DND-41 (cell line): ENCODE results near the gene POLE4.

Source experiments
- ATAC-seq: fragments of 200-7000 bp; cut with Tn5 transposase; 3 replicates; pipeline ENCODE4 v1.9.1; 2021; ENCODE audit warnings: low read depth; ENCODE audit not compliant: insufficient read depth
- DNase-seq: peaks from one replicate; pipeline ENCODE4 v3.0.0-alpha.2; 2020
- H2AFZ ChIP-seq: 2 replicates; pipeline ENCODE4 v1.6.0; 2012; ENCODE audit warnings: low read depth, low read length
- H3K27ac ChIP-seq: 2 replicates; pipeline ENCODE4 v1.5.1; 2012; ENCODE audit warnings: low read length, inconsistent platforms
- H3K27me3 ChIP-seq: fragments of 200-600 bp; sonication (generic); 2 replicates; pipeline ENCODE4 v1.6.0; 2012; ENCODE audit warnings: low read length, mild to moderate bottlenecking, inconsistent platforms; ENCODE audit not compliant: insufficient read depth, poor library complexity
- H3K36me3 ChIP-seq: 2 replicates; pipeline ENCODE4 v1.5.1; 2012; ENCODE audit warnings: low read length, inconsistent platforms; ENCODE audit not compliant: insufficient read depth
- H3K4me1 ChIP-seq: 2 replicates; pipeline ENCODE4 v1.5.1; 2012; ENCODE audit warnings: mild to moderate bottlenecking, low read length; ENCODE audit not compliant: insufficient read depth
- H3K4me2 ChIP-seq: 2 replicates; pipeline ENCODE4 v1.6.0; 2012; ENCODE audit warnings: mild to moderate bottlenecking, moderate library complexity, low read length, inconsistent platforms; ENCODE audit not compliant: insufficient read depth
- H3K4me3 ChIP-seq, 2 experiments: fragments of 200-600 bp in 1 of 2; shearing (Covaris generic) in 1 of 2; 2 replicates each; pipeline ENCODE4 v1.5.1; 2012 to 2016; ENCODE audit warnings: inconsistent platforms in 2 of 2, low read length in 2 of 2, mild to moderate bottlenecking in 2 of 2, low read depth in 1 of 2, moderate library complexity in 1 of 2
- H3K79me2 ChIP-seq: 2 replicates; pipeline ENCODE4 v1.6.0; 2012; ENCODE audit warnings: low read length, inconsistent platforms; ENCODE audit not compliant: insufficient read depth
- H3K9ac ChIP-seq: 2 replicates; pipeline ENCODE4 v1.6.0; 2012; ENCODE audit warnings: low read depth, mild to moderate bottlenecking, inconsistent platforms, low read length, moderate library complexity
- H3K9me3 ChIP-seq: 2 replicates; pipeline ENCODE4 v1.5.1; 2012; ENCODE audit warnings: low read length, moderate library complexity, mild to moderate bottlenecking, inconsistent platforms; ENCODE audit not compliant: insufficient read depth, severe bottlenecking
- H4K20me1 ChIP-seq: 2 replicates; pipeline ENCODE4 v1.6.0; 2012; ENCODE audit warnings: low read length; ENCODE audit not compliant: insufficient read depth
- CTCF ChIP-seq: IDR thresholded peaks from 2 replicates; pipeline ENCODE4 v1.5.1; 2012; ENCODE audit warnings: borderline replicate concordance, low read length, moderate library complexity, mild to moderate bottlenecking; ENCODE audit not compliant: poor library complexity, severe bottlenecking; ENCODE audit errors: extremely low read depth
- EZH2 ChIP-seq: IDR thresholded peaks from 3 replicates; pipeline ENCODE4 v1.6.1; 2012; ENCODE audit warnings: borderline replicate concordance, low read depth, mild to moderate bottlenecking, moderate library complexity, low read length, inconsistent platforms; ENCODE audit not compliant: severe bottlenecking

The POLE4 gene

GRCh38 chr2:75012080-75012479 lies 53.6 kb downstream of the POLE4 start:
- Histone ChIP-seq H3K27me3 (no peaks in the 10 kb centered on the region), H3K4me2 (no peak overlapping the region), H3K4me1 (no peaks in the 10 kb centered on the region), H4K20me1 (no peaks in the 10 kb centered on the region; the same call in 1 of the 2 replicates), H3K27ac (no peak overlapping the region), H3K79me2 (no peaks in the 10 kb centered on the region), H3K9ac (no peak overlapping the region), H3K36me3 (no peaks in the 10 kb centered on the region), H3K9me3 (no peaks in the 10 kb centered on the region), H2AFZ (no peak overlapping the region), H3K4me3 (no peak overlapping the region)
- ATAC-seq (no peak), DNase-seq (no peak)
- TF ChIP-seq CTCF (no peak), EZH2 (no peak)

- Histone ChIP-seq H3K79me2 (no peaks in the 10 kb centered on the region), H3K9me3 (no peaks in the 10 kb centered on the region), H4K20me1 (no peaks in the 10 kb centered on the region), H3K4me1 (no peaks in the 10 kb centered on the region), H3K4me2 (no peak overlapping the region), H3K27ac (no peak overlapping the region), H2AFZ (no peak overlapping the region), H3K36me3 (no peaks in the 10 kb centered on the region), H3K4me3 (no peak overlapping the region), H3K9ac (no peak overlapping the region), H3K27me3 (no peaks in the 10 kb centered on the region)
- DNase-seq = no peak
- no peak for ATAC-seq
- TF ChIP-seq EZH2 = no peak
- no peak for TF ChIP-seq CTCF
Observed at GRCh38 chr2:75018162-75018561, 59.7 kb downstream of the POLE4 start.
